ENCODE results near the gene SH3BP4.

DNA sequence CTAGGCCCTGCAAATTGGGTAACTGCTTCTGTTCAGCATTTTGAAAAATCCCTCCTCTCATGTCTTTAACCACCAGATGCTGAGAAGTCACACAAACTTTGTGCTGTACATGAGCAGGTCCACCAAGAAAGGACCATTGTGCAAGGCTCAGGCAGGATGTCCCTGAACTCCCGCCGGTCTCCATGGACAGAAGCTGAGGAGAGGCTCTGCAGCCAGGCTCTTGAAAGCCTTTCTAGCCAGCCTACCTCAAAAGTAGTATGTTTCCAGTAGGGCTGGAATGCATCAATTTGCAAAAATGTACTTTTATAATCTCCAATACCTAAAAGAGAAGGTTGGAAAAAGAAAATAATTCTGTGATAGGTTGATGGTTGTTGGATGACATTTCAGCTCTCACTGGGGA lies 47.0 kb upstream of the SH3BP4 start:
- TF ChIP-seq, protein P1, sequence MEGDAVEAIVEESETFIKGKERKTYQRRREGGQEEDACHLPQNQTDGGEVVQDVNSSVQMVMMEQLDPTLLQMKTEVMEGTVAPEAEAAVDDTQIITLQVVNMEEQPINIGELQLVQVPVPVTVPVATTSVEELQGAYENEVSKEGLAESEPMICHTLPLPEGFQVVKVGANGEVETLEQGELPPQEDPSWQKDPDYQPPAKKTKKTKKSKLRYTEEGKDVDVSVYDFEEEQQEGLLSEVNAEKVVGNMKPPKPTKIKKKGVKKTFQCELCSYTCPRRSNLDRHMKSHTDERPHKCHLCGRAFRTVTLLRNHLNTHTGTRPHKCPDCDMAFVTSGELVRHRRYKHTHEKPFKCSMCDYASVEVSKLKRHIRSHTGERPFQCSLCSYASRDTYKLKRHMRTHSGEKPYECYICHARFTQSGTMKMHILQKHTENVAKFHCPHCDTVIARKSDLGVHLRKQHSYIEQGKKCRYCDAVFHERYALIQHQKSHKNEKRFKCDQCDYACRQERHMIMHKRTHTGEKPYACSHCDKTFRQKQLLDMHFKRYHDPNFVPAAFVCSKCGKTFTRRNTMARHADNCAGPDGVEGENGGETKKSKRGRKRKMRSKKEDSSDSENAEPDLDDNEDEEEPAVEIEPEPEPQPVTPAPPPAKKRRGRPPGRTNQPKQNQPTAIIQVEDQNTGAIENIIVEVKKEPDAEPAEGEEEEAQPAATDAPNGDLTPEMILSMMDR (IDR thresholded peaks at IDR 0.05; ENCODE audit: borderline replicate concordance, extremely low read depth, low read length, poor library complexity, severe bottlenecking): no peak
- TF ChIP-seq EZH2 (IDR thresholded peaks at IDR 0.05; ENCODE audit: borderline replicate concordance, low read depth, low read length, severe bottlenecking): no peak

Data from DND-41 (cell line).